Measurements from ENCODE around the gene STRIP1.
A peak's percentile ranks its signal among the peaks of the same experiment; 100 is the strongest.

STRIP1 gene

DNA sequence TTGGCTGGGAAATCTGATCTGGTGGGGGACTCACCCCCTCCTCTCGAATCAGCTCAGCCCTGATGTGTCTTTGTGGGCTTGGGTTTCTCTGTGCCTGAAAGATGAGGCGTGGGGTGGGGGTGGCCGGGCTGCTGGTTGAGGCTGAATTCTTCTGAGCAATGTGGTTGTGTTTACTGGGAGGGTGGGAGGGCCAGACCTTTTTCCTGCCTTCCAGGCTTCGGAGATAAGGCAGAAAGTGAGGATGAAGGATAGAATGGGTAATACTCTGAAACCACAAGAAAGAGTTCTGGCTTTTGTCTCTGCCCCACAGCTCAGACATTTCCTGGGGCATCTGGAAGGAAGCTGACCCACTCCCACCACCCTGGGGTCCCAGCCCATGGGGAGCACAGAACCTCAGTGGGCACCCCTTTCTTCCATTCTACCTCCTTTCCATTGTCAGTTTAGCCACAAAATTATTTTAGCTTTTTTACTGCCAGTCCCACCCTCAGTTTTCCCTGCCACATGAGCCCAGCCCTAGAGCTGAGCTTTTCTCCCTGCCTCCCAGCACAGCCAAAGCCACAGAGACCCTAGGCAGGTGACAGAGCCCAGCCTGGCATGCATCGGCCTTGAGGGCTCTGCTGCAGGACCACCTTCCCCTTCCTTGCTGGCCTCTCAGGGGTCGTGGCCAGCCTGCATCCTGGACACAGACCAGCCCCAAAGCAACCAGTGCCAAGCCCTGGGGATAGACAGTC is 24.9 kb downstream of the STRIP1 start:
- TF ChIP-seq YY1 (IDR thresholded peaks at IDR 0.05; ENCODE audit: insufficient read depth, insufficient read length) = no peak
- TF ChIP-seq SUZ12 (IDR thresholded peaks at IDR 0.05; ENCODE audit: extremely low read depth, insufficient read depth, insufficient read length) = no peak
- TF ChIP-seq ZNF274 (IDR thresholded peaks at IDR 0.05; ENCODE audit: low read depth, low read length) = no peak
- Histone ChIP-seq H3K4me3 (ENCODE audit: insufficient read length, low read depth) (no peak overlapping the region), H3K4me1 (ENCODE audit: insufficient read depth, insufficient read length) (peaks cover 8% of the 10 kb centered on the region), H3K9ac (ENCODE audit: insufficient read length, low read depth) (no peak overlapping the region), H3K27me3 (ENCODE audit: insufficient read depth, insufficient read length) (no peaks in the 10 kb centered on the region), H3K36me3 (ENCODE audit: insufficient read depth, insufficient read length, low read length) (peaks cover 70% of the 10 kb centered on the region), H3K9me3 (ENCODE audit: insufficient read depth, low read length) (no peaks in the 10 kb centered on the region)
- DNase-seq (ENCODE audit: low read depth, low spot score) = no peak

DNA sequence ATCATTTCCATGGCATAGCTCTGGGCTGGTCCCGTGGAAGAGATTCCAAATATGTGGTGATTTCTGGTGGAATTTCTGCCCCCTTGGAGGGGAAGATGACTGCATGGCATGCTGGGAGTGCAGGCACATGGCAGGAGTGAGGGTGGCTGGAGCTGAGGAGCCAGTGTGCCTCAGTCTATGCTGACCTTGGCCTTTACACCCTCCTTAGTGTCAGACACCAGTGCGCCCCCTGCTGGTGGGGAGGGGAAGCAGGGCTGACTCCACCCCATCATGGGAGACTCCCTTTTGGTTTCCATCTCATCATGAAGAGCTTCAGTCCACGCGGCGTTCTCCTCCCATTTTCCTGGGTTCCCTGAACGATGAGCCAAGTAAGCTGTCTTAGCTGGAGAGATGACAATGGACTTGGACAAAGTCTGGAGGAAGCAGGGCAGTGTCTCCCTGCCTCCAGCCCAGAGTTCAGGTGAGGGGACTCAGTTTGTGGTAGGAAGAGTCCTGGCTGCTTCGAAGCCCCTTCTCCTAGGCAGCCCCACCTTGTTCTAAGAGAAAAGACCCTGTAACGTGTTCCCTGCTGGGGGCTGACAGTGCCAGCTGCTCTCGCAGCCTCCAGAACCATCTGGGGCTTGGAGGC is 25.7 kb downstream of the STRIP1 start:
- TF ChIP-seq ZNF274 (IDR thresholded peaks at IDR 0.05; ENCODE audit: low read depth, low read length) (no peak), SUZ12 (IDR thresholded peaks at IDR 0.05; ENCODE audit: extremely low read depth, insufficient read depth, insufficient read length) (no peak), YY1 (IDR thresholded peaks at IDR 0.05; ENCODE audit: insufficient read depth, insufficient read length) (no peak)
- DNase-seq (ENCODE audit: low read depth, low spot score) = peak; percentile 61

DNA sequence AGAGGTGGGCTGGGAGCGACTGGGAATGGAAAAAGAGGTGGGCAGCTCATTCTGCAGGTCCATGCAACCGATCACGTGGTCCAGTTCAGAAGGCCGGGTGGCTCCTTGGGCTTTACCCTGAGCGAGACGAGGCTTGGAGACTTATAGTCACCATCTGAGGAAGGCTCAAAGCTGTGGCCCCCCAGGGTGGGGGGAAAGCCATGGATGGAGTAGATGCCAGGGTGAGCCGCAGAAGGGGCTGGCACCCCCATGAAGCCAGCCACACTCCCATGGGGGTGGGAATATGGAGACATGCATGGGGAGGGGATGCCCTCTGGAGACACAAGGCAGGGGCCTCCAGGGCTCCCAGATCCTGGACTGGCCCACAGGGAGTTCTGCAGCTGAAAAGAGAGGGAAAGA is 26.2 kb downstream of the STRIP1 start:
- DNase-seq (ENCODE audit: low read depth, low spot score) = no peak
- Histone ChIP-seq H3K36me3 (ENCODE audit: insufficient read depth, insufficient read length, low read length) (peaks cover 57% of the 10 kb centered on the region), H3K9ac (ENCODE audit: insufficient read length, low read depth) (no peak overlapping the region), H3K4me1 (ENCODE audit: insufficient read depth, insufficient read length) (peaks cover 12% of the 10 kb centered on the region), H3K9me3 (ENCODE audit: insufficient read depth, low read length) (no peaks in the 10 kb centered on the region), H3K4me3 (ENCODE audit: insufficient read length, low read depth) (no peak overlapping the region), H3K27me3 (ENCODE audit: insufficient read depth, insufficient read length) (peaks cover 8% of the 10 kb centered on the region)
- TF ChIP-seq YY1 (IDR thresholded peaks at IDR 0.05; ENCODE audit: insufficient read depth, insufficient read length) = no peak
- no peak for TF ChIP-seq ZNF274 (IDR thresholded peaks at IDR 0.05; ENCODE audit: low read depth, low read length)
- TF ChIP-seq SUZ12 (IDR thresholded peaks at IDR 0.05; ENCODE audit: extremely low read depth, insufficient read depth, insufficient read length) = no peak

More for the DNA sequence above, 25.7 kb downstream of the STRIP1 start:
- H3K4me3 ChIP-seq (ENCODE audit: insufficient read length, low read depth) = no peak overlapping the region
- H3K4me1 ChIP-seq (ENCODE audit: insufficient read depth, insufficient read length) = peaks cover 12% of the 10 kb centered on the region
- H3K27me3 ChIP-seq (ENCODE audit: insufficient read depth, insufficient read length) = peaks cover 3% of the 10 kb centered on the region
- H3K9me3 ChIP-seq (ENCODE audit: insufficient read depth, low read length) = no peaks in the 10 kb centered on the region
- peaks cover 62% of the 10 kb centered on the region for H3K36me3 ChIP-seq (ENCODE audit: insufficient read depth, insufficient read length, low read length)
- H3K9ac ChIP-seq (ENCODE audit: insufficient read length, low read depth) = no peak overlapping the region

DNA sequence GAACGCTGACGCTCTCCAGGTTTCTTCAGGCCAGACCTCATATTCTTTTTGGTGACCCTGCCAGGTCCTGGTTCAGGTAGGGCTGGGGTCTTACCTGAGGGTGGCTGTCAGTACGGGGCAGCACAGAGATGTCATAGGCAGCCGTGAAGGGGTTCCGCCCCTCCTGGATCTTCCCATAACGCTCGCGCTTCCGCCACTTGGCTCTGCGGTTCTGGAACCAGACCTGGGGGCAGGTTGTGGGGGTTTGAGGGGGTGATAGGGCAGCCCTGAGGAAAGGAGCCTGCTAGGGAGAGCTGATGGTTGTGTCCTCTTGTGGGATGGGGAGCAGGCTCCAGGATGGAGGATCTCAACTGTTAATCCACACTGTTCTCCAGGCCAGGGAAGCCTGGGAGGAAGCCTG is 26.9 kb downstream of the STRIP1 start:
- DNase-seq (ENCODE audit: low read depth, low spot score) = no peak
- Histone ChIP-seq H3K4me3 (ENCODE audit: insufficient read length, low read depth) (no peak overlapping the region), H3K4me1 (ENCODE audit: insufficient read depth, insufficient read length) (peaks cover 12% of the 10 kb centered on the region), H3K9me3 (ENCODE audit: insufficient read depth, low read length) (no peaks in the 10 kb centered on the region), H3K36me3 (ENCODE audit: insufficient read depth, insufficient read length, low read length) (peaks cover 50% of the 10 kb centered on the region), H3K9ac (ENCODE audit: insufficient read length, low read depth) (no peak overlapping the region), H3K27me3 (ENCODE audit: insufficient read depth, insufficient read length) (peaks cover 15% of the 10 kb centered on the region)
- TF ChIP-seq ZNF274 (IDR thresholded peaks at IDR 0.05; ENCODE audit: low read depth, low read length) = no peak
- TF ChIP-seq SUZ12 (IDR thresholded peaks at IDR 0.05; ENCODE audit: extremely low read depth, insufficient read depth, insufficient read length) = no peak
- TF ChIP-seq YY1 (IDR thresholded peaks at IDR 0.05; ENCODE audit: insufficient read depth, insufficient read length) = no peak

- H3K27me3 ChIP-seq (ENCODE audit: insufficient read depth, insufficient read length) = peaks cover 28% of the 10 kb centered on the region
- peaks cover 37% of the 10 kb centered on the region for H3K36me3 ChIP-seq (ENCODE audit: insufficient read depth, insufficient read length, low read length)
- H3K9ac ChIP-seq (ENCODE audit: insufficient read length, low read depth) = no peak overlapping the region
- H3K9me3 ChIP-seq (ENCODE audit: insufficient read depth, low read length) = no peaks in the 10 kb centered on the region
- DNase-seq (ENCODE audit: low read depth, low spot score) = no peak
- H3K4me1 ChIP-seq (ENCODE audit: insufficient read depth, insufficient read length) = peaks cover 11% of the 10 kb centered on the region
- TF ChIP-seq SUZ12 (IDR thresholded peaks at IDR 0.05; ENCODE audit: extremely low read depth, insufficient read depth, insufficient read length) (no peak), ZNF274 (IDR thresholded peaks at IDR 0.05; ENCODE audit: low read depth, low read length) (no peak), YY1 (IDR thresholded peaks at IDR 0.05; ENCODE audit: insufficient read depth, insufficient read length) (no peak)
- no peak overlapping the region for H3K4me3 ChIP-seq (ENCODE audit: insufficient read length, low read depth)
These were observed 28.2 kb downstream of the STRIP1 start for GRCh38 chr1:110062612-110063011.

- Histone ChIP-seq H3K27me3 (ENCODE audit: insufficient read depth, insufficient read length) (peaks cover 39% of the 10 kb centered on the region), H3K4me1 (ENCODE audit: insufficient read depth, insufficient read length) (peaks cover 16% of the 10 kb centered on the region), H3K4me3 (ENCODE audit: insufficient read length, low read depth) (no peak overlapping the region), H3K9me3 (ENCODE audit: insufficient read depth, low read length) (no peaks in the 10 kb centered on the region), H3K36me3 (ENCODE audit: insufficient read depth, insufficient read length, low read length) (peaks cover 30% of the 10 kb centered on the region), H3K9ac (ENCODE audit: insufficient read length, low read depth) (no peak overlapping the region)
- TF ChIP-seq ZNF274 (IDR thresholded peaks at IDR 0.05; ENCODE audit: low read depth, low read length) (no peak), YY1 (IDR thresholded peaks at IDR 0.05; ENCODE audit: insufficient read depth, insufficient read length) (no peak), SUZ12 (IDR thresholded peaks at IDR 0.05; ENCODE audit: extremely low read depth, insufficient read depth, insufficient read length) (no peak)
- no peak for DNase-seq (ENCODE audit: low read depth, low spot score)
These were observed 29.4 kb downstream of the STRIP1 start for GRCh38 chr1:110063781-110064180.

- Histone ChIP-seq H3K4me3 (ENCODE audit: insufficient read length, low read depth) (no peak overlapping the region), H3K9ac (ENCODE audit: insufficient read length, low read depth) (no peak overlapping the region), H3K27me3 (ENCODE audit: insufficient read depth, insufficient read length) (peaks cover 49% of the 10 kb centered on the region), H3K4me1 (ENCODE audit: insufficient read depth, insufficient read length) (peaks cover 23% of the 10 kb centered on the region), H3K36me3 (ENCODE audit: insufficient read depth, insufficient read length, low read length) (peaks cover 30% of the 10 kb centered on the region), H3K9me3 (ENCODE audit: insufficient read depth, low read length) (no peaks in the 10 kb centered on the region)
- DNase-seq (ENCODE audit: low read depth, low spot score) = no peak
- TF ChIP-seq SUZ12 (IDR thresholded peaks at IDR 0.05; ENCODE audit: extremely low read depth, insufficient read depth, insufficient read length) = no peak
- TF ChIP-seq YY1 (IDR thresholded peaks at IDR 0.05; ENCODE audit: insufficient read depth, insufficient read length) = no peak
- no peak for TF ChIP-seq ZNF274 (IDR thresholded peaks at IDR 0.05; ENCODE audit: low read depth, low read length)
These were observed 30.3 kb downstream of the STRIP1 start for GRCh38 chr1:110064576-110065337.
